OCI-LY3 (cell line): Measurements from ENCODE around the gene TMEM144.

Experiments
- H2AFZ ChIP-seq: fragments of 200-600, 300-600 bp; shearing (Covaris generic); 2 replicates; pipeline ENCODE4 v1.6.0; 2014; ENCODE audit warnings: antibody characterized with exemption, low read depth, low read length
- H3K27ac ChIP-seq: fragments of 200-600, 300-600 bp; sonication (generic); 2 replicates; pipeline ENCODE4 v1.5.1; 2014; ENCODE audit warnings: mild to moderate bottlenecking, low read length, moderate library complexity, mixed read lengths
- H3K27me3 ChIP-seq: fragments of 200-600, 300-600 bp; sonication (generic); 2 replicates; pipeline ENCODE4 v1.6.1; 2014; ENCODE audit warnings: low read depth, low read length, mixed read lengths
- H3K36me3 ChIP-seq: fragments of 200-600, 300-600 bp; sonication (generic); replicated peaks from 2 replicates; pipeline ENCODE3; 2014; ENCODE audit warnings: low read depth, low read length, mixed read lengths
- H3K4me1 ChIP-seq: fragments of 300-600, 200-600 bp; sonication (generic); 2 replicates; pipeline ENCODE4 v1.6.1; 2014; ENCODE audit warnings: low read length, mixed read lengths
- H3K4me2 ChIP-seq: fragments of 200-600, 300-600 bp; sonication (generic); 2 replicates; pipeline ENCODE4 v1.6.1; 2014; ENCODE audit warnings: low read length, mixed read lengths
- H3K4me3 ChIP-seq: fragments of 300-600, 200-600 bp; sonication (generic); 2 replicates; pipeline ENCODE4 v1.5.1; 2014; ENCODE audit warnings: antibody characterized with exemption, mild to moderate bottlenecking, low read length, moderate library complexity
- H3K79me2 ChIP-seq: fragments of 300-600, 200-600 bp; shearing (Covaris generic); 2 replicates; pipeline ENCODE4 v1.6.1; 2014; ENCODE audit warnings: mild to moderate bottlenecking, low read length, mixed read lengths
- H3K9ac ChIP-seq: fragments of 300-600, 200-600 bp; shearing (Covaris generic); 2 replicates; pipeline ENCODE4 v1.6.0; 2014; ENCODE audit warnings: mild to moderate bottlenecking, low read length, moderate library complexity
- H3K9me3 ChIP-seq: fragments of 200-600, 300-600 bp; shearing (Covaris generic); 2 replicates; pipeline ENCODE4 v1.6.1; 2014; ENCODE audit warnings: low read length, mixed read lengths; ENCODE audit not compliant: insufficient read depth
- H4K20me1 ChIP-seq: fragments of 200-600, 300-600 bp; sonication (generic); 2 replicates; pipeline ENCODE4 v1.6.1; 2016; ENCODE audit warnings: low read length, mixed read lengths; ENCODE audit not compliant: insufficient read depth
- EZH2phosphoT487 ChIP-seq: fragments of 200-600 bp; shearing (Covaris generic); IDR thresholded peaks from 2 replicates; pipeline ENCODE4 v1.6.1; 2018; ENCODE audit warnings: antibody characterized with exemption, mixed run types, low read depth
- TF ChIP-seq, protein P1 (sequence below): fragments of 200-600, 300-600 bp; sonication (generic); IDR thresholded peaks from 2 replicates; pipeline ENCODE4 v1.5.1; 2014; ENCODE audit warnings: antibody characterized with exemption, low read length, low read depth

Gene TMEM144

DNA sequence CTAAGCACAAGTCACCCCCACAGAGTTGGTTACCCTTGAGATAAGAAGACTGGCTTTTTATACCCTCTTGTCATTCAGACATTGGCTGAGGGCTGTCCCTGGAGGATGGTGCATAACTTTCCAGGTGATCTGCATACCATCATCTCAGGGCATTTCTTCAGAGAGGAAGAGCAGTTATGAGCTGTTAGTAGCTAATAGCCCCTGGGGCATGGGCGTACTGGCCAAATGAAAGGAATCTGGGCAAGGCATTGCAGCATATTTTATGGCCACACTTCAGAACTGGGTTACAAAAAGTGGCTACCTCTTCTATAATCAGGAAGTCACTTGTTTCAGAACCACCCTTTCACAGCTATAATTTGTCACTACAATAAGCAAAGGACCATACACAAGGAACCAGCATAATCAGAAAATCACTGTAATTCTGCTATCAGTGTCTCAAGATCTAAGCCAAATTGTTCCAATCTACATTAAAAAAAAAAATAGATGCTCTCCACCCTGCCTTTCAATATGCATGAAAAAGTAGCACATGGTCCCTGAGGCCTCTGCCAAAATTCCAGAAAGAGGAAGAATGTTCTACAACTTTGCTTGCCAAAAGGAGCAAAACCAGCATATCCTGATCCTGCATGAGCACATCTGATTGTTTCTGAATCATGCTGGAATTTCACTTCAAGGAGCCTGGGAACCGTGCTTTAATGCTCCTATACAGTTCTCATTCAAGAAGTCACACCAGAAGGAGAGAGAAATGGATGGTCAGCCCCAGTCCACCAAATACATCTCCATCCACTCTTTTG lies 92.0 kb downstream of the TMEM144 start:
- Histone ChIP-seq H3K27me3 (no peaks in the 10 kb centered on the region), H3K9me3 (no peaks in the 10 kb centered on the region), H3K4me1 (no peaks in the 10 kb centered on the region), H3K4me3 (no peak overlapping the region), H3K27ac (no peak overlapping the region), H3K36me3 (no peaks in the 10 kb centered on the region), H4K20me1 (no peaks in the 10 kb centered on the region), H3K79me2 (no peaks in the 10 kb centered on the region), H3K4me2 (no peak overlapping the region), H2AFZ (no peak overlapping the region), H3K9ac (no peak overlapping the region)
- TF ChIP-seq, protein P1, sequence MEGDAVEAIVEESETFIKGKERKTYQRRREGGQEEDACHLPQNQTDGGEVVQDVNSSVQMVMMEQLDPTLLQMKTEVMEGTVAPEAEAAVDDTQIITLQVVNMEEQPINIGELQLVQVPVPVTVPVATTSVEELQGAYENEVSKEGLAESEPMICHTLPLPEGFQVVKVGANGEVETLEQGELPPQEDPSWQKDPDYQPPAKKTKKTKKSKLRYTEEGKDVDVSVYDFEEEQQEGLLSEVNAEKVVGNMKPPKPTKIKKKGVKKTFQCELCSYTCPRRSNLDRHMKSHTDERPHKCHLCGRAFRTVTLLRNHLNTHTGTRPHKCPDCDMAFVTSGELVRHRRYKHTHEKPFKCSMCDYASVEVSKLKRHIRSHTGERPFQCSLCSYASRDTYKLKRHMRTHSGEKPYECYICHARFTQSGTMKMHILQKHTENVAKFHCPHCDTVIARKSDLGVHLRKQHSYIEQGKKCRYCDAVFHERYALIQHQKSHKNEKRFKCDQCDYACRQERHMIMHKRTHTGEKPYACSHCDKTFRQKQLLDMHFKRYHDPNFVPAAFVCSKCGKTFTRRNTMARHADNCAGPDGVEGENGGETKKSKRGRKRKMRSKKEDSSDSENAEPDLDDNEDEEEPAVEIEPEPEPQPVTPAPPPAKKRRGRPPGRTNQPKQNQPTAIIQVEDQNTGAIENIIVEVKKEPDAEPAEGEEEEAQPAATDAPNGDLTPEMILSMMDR = no peak
- TF ChIP-seq EZH2phosphoT487 = no peak

DNA sequence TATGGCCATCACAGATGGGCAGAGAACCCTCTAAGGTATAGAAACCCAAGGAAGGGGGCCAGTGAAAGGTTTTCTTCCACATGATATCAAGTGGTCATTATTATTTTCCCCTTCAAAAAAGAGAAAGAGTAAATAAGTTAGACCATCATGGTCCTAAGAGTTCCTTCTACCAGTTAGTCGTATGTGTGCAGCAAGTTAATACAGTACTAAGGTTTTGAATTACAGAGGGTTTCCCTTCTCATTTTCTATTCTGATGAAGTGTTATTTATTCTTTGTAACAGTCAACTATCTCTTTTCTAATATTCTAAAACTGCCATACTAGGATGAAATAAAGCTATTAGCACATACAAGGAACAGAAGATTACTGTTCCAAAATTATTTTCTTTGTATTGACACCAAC lies 94.4 kb downstream of the TMEM144 start:
- Histone ChIP-seq H3K9ac (no peak overlapping the region), H2AFZ (no peak overlapping the region), H3K27me3 (no peaks in the 10 kb centered on the region), H3K4me2 (no peak overlapping the region), H4K20me1 (no peaks in the 10 kb centered on the region), H3K4me3 (no peak overlapping the region), H3K36me3 (peaks cover 2% of the 10 kb centered on the region), H3K79me2 (no peaks in the 10 kb centered on the region), H3K9me3 (no peaks in the 10 kb centered on the region), H3K4me1 (no peaks in the 10 kb centered on the region), H3K27ac (no peak overlapping the region)
- TF ChIP-seq, protein P1 = no peak
- no peak for TF ChIP-seq EZH2phosphoT487
